K562 (cell line): ENCODE data around the gene OBSCN. TPM values are rescaled to one million over a fixed set of nuclear protein-coding genes. Genes with fewer than 3 reads are reported as not detected.

ENCODE experiments used
- ELK1 ChIP-seq: sonication (generic); formaldehyde crosslinking; IDR thresholded peaks from 2 replicates; pipeline ENCODE4 v1.8.1; 2022; ENCODE audit warnings: missing genetic modification reagents
- ESRRA ChIP-seq: fragments of 450-650 bp; IDR thresholded peaks from 2 replicates; pipeline ENCODE4 v1.6.1; 2014; ENCODE audit warnings: low read depth, mild to moderate bottlenecking, moderate library complexity, borderline replicate concordance
- ETV6 ChIP-seq, 3 experiments: fragments of 150-350 bp in 1 of 3; sonication (generic) in 1 of 3; formaldehyde crosslinking in 1 of 3; IDR thresholded peaks; 2 replicates each; pipeline versions ENCODE4 v1.6.1 to v1.8.0; 2014 to 2022; ENCODE audit warnings: borderline replicate concordance in 2 of 3, low read depth in 2 of 3, antibody characterized with exemption in 1 of 3, low read length in 1 of 3, mild to moderate bottlenecking in 1 of 3, missing genetic modification reagents in 1 of 3
- HMGN3 ChIP-seq: IDR thresholded peaks from 2 replicates; pipeline ENCODE4 v1.6.1; 2011; ENCODE audit warnings: borderline replicate concordance, low read depth, mild to moderate bottlenecking, mixed read lengths, low read length; ENCODE audit not compliant: insufficient read length; ENCODE audit errors: extremely low read depth
- MTA1 ChIP-seq: fragments of 450-650 bp; IDR thresholded peaks from 2 replicates; pipeline ENCODE4 v1.6.1; 2017; ENCODE audit warnings: borderline replicate concordance
- NRF1 ChIP-seq, 2 experiments: fragments of 450-650 bp; IDR thresholded peaks in 1 of 2; conservative IDR thresholded peaks in 1 of 2; 2 replicates each; pipeline ENCODE4 v1.6.1; 2014; ENCODE audit warnings: mild to moderate bottlenecking in 2 of 2
- REST ChIP-seq, 2 experiments: fragments of 450-650 bp; formaldehyde crosslinking in 1 of 2; IDR thresholded peaks; 2 replicates each; pipeline versions ENCODE4 v1.4.0 to v1.6.1; 2014 to 2020; ENCODE audit warnings: mild to moderate bottlenecking in 2 of 2, borderline replicate concordance in 1 of 2, low read depth in 1 of 2
- SUPT5H ChIP-seq: fragments of 450-650 bp; IDR thresholded peaks from 2 replicates; pipeline ENCODE4 v1.6.1; 2016
- TFAP4 ChIP-seq: sonication (generic); formaldehyde crosslinking; IDR thresholded peaks from 2 replicates; pipeline ENCODE4 v1.8.0; 2022; ENCODE audit warnings: missing genetic modification reagents, mild to moderate bottlenecking, moderate library complexity, borderline replicate concordance
- ZFPM2 ChIP-seq: fragments of 250-450 bp; sonication (Bioruptor Pico); IDR thresholded peaks from 2 replicates; pipeline ENCODE4 v1.5.1; 2022; ENCODE audit warnings: mild to moderate bottlenecking
- ZNF217 ChIP-seq: sonication (generic); formaldehyde crosslinking; IDR thresholded peaks from 2 replicates; pipeline ENCODE4 v1.8.0; 2022; ENCODE audit warnings: mild to moderate bottlenecking, missing genetic modification reagents
- ZNF561 ChIP-seq: fragments of 450-650 bp; formaldehyde crosslinking; conservative IDR thresholded peaks from 2 replicates; pipeline ENCODE4 v1.4.0; 2020; ENCODE audit warnings: mild to moderate bottlenecking, moderate library complexity
- ZNF589 ChIP-seq: fragments of 200-800 bp; sonication (Bioruptor generic); IDR thresholded peaks from 2 replicates; pipeline ENCODE4 v1.6.1; 2016; ENCODE audit warnings: low read depth, missing genetic modification characterization, missing compliant biosample characterization
- polyA plus RNA-seq, 8 experiments: library from polyadenylated mRNA; depleted of rRNA in 4 of 8; stranded (reverse) in 5 of 8; unstranded in 3 of 8; fragments of >200 nt; fragmentation: Nextera tagmentation in 2 of 8; fragmentation: Illumina TruSeq in 1 of 8; extraction: Ambion mirVana in 2 of 8; extraction: Trizol in 1 of 8; gene quantifications; 2 replicates each; pipeline versions ENCODE4 v1.2.1 to v1.2.3, GENCODE V29; 2011 to 2014; ENCODE audit warnings: inconsistent platforms in 1 of 8, missing spikeins in 1 of 8
- total RNA-seq, 7 experiments: library from RNA; depleted of rRNA in 6 of 7; stranded (reverse); fragments of >200 nt in 6 of 7; fragmentation: Illumina TruSeq in 2 of 7; extraction: Trizol in 2 of 7; gene quantifications; 2 replicates each; pipeline versions ENCODE4 v1.2.1 to v1.2.3, GENCODE V29; 2011 to 2021; ENCODE audit warnings: low replicate concordance in 1 of 7

Gene OBSCN
- total and polyA plus RNA-seq, 9 of the 15 experiments (the other 6 are each of a cell fraction or from before 2014, with no cell fraction given) = 0.18 to 19.7 (median 3.6) TPM

GRCh38 chr1:228275430-228276173 lies 67.8 kb downstream of the OBSCN start (continued):
- TF ChIP-seq ESRRA = peak; percentile 26; the same call in 1 of the 2 replicates
- TF ChIP-seq NRF1 (conservative IDR thresholded peaks at IDR 0.05 in 1 of 2, IDR thresholded peaks at IDR 0.05 in 1 of 2) = peak; percentile 91 to 92
- TF ChIP-seq SUPT5H = peak; percentile 76
- no peak for TF ChIP-seq ELK1 (CRISPR knock-in tag)
- no peak for TF ChIP-seq ETV6 (IDR thresholded peaks at IDR 0.05; ENCODE audit: borderline replicate concordance in 1 of 2, low read depth in 2 of 2, low read length in 1 of 2)
- 0 out of 2 replicates have a peak, but pooled peaks have one; percentile 27 for TF ChIP-seq ETV6 (CRISPR knock-in tag; IDR thresholded peaks at IDR 0.05; ENCODE audit: borderline replicate concordance)
- TF ChIP-seq ZFPM2 (CRISPR knock-in tag) = peak; percentile 39; the same call in 1 of the 2 replicates
- peak; percentile 15; the same call in 1 of the 2 replicates for TF ChIP-seq MTA1
- peak; percentile 2 for TF ChIP-seq HMGN3
- TF ChIP-seq TFAP4 (CRISPR knock-in tag) = peak; percentile 36
- 0 out of 2 replicates have a peak, but pooled peaks have one; percentile 62 for TF ChIP-seq ZNF589 (CRISPR knock-in tag)
- TF ChIP-seq ZNF217 (CRISPR knock-in tag) = no peak
- TF ChIP-seq REST (IDR thresholded peaks at IDR 0.05; ENCODE audit: borderline replicate concordance) = no peak
- TF ChIP-seq REST (CRISPR knock-in tag; IDR thresholded peaks at IDR 0.05; ENCODE audit: low read depth) = 0 out of 2 replicates have a peak, but pooled peaks have one; percentile 15
- no peak for TF ChIP-seq ZNF561 (CRISPR knock-in tag)
